ENCODE data around the gene AMY1A.
"Not testable (repeated sequence)": the region's sequence is repeated elsewhere in the genome, so short reads cannot be mapped to it uniquely, and the experiment has no call there.

- TF ChIP-seq CTCF (conservative IDR thresholded peaks at IDR 0.05; ENCODE audit: low read depth in 2 of 2); POLR2AphosphoS5 (IDR thresholded peaks at IDR 0.05; ENCODE audit: low read depth); EZH2 (IDR thresholded peaks at IDR 0.05; ENCODE audit: low read depth, unreplicated experiment); CREB1 (CRISPR knock-in tag; IDR thresholded peaks at IDR 0.05; ENCODE audit: low read depth); REST (IDR thresholded peaks at IDR 0.05; ENCODE audit: unreplicated experiment); ZNF331 (CRISPR knock-in tag; IDR thresholded peaks at IDR 0.05; ENCODE audit: low read depth); ETS1 (IDR thresholded peaks at IDR 0.05); JUNB (IDR thresholded peaks at IDR 0.05; ENCODE audit: unreplicated experiment); EZH2phosphoT487 (IDR thresholded peaks at IDR 0.05; ENCODE audit: unreplicated experiment): not testable (repeated sequence)
Observed at GRCh38 chr1:103676335-103676734, 20.8 kb downstream of the AMY1A start.
